Peyer's patch (tissue), 4 donors: ENCODE data around the gene NTN4. TPM values are rescaled to one million over a fixed set of nuclear protein-coding genes. Genes with fewer than 3 reads are reported as not detected.
"Not testable (repeated sequence)": the region's sequence is repeated elsewhere in the genome, so short reads cannot be mapped to it uniquely, and the experiment has no call there.

Experiments used
- DNase-seq, 3 donors: peaks; one replicate each; pipeline ENCODE4 v3.0.0-alpha.2; 2017 to 2019
- H3K27ac ChIP-seq, 4 donors: fragments of 200-600 bp; sonication (generic); one replicate each; pipeline ENCODE4 v1.5.1; 2016 to 2019
- H3K27me3 ChIP-seq, 2 donors: fragments of 200-600 bp; sonication (generic); one replicate each; pipeline ENCODE4 v1.5.1; 2019
- H3K36me3 ChIP-seq, 3 donors: fragments of 200-600 bp; sonication (generic); one replicate each; pipeline ENCODE4 v1.5.1; 2016 to 2019
- H3K4me1 ChIP-seq, 4 donors: fragments of 200-600 bp; sonication (generic); one replicate each; pipeline ENCODE4 v1.5.1; 2016 to 2019
- H3K4me3 ChIP-seq, 4 donors: fragments of 200-600 bp; sonication (generic); 1 replicate in 3 of 4; 2 replicates in 1 of 4; pipeline ENCODE4 v1.5.1; 2016 to 2019; ENCODE audit warnings: mild to moderate bottlenecking in 1 of 4
- H3K9me3 ChIP-seq, 4 donors: fragments of 200-600 bp; sonication (generic); one replicate each; pipeline ENCODE4 v1.5.1; 2016 to 2019; ENCODE audit warnings: mild to moderate bottlenecking in 1 of 4
- POLR2A ChIP-seq, 2 donors: fragments of 450-650 bp; IDR thresholded peaks; one replicate each; pipeline ENCODE4 v1.5.1; 2017; ENCODE audit warnings: antibody characterized with exemption in 2 of 2, mild to moderate bottlenecking in 2 of 2, moderate library complexity in 2 of 2
- total RNA-seq, 4 donors: library from RNA; depleted of rRNA; stranded (reverse); fragments of >200 nt; gene quantifications; one replicate each; pipeline ENCODE4 v1.1.0, GENCODE V29; 2016
- TF ChIP-seq, protein P1 (sequence below), 6 experiments: fragments of 450-650 bp in 4 of 6; fragments of 200-600 bp in 2 of 6; sonication (generic) in 1 of 6; IDR thresholded peaks; one replicate each; pipeline ENCODE4 v1.5.1; 2017 to 2019; ENCODE audit warnings: antibody characterized with exemption in 6 of 6, mild to moderate bottlenecking in 3 of 6, moderate library complexity in 1 of 6

The NTN4 gene
- total RNA-seq, 4 donors from 2014 or later, result 12.3 to 20.6 (median 16.6) TPM

DNA sequence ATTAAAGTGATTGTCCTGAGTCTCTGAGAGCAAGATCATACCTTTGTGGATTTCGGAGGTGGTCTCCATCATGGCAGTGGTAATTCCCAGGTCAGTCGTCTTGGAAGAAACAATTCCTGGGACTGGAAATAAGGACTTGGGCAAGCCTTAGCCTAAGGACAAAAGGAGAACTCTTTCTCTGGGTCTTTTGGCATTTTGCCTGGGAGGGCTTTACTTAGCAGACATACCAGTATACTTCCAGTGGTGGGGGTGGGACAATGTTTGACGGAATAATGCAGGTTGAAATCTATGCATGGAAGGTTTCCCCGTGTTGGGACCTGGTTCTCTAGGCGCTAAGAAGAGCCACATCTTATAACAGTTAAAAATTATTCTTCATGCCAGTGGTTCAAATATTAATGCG is 168.8 kb downstream of the NTN4 start:
- Histone ChIP-seq H3K9me3 (no peaks in the 10 kb centered on the region), H3K4me3 (no peak overlapping the region), H3K27ac (no peak overlapping the region), H3K36me3 (no peaks in the 10 kb centered on the region), H3K4me1 (no peaks in the 10 kb centered on the region), H3K27me3 (no peaks in the 10 kb centered on the region)
- TF ChIP-seq, protein P1, sequence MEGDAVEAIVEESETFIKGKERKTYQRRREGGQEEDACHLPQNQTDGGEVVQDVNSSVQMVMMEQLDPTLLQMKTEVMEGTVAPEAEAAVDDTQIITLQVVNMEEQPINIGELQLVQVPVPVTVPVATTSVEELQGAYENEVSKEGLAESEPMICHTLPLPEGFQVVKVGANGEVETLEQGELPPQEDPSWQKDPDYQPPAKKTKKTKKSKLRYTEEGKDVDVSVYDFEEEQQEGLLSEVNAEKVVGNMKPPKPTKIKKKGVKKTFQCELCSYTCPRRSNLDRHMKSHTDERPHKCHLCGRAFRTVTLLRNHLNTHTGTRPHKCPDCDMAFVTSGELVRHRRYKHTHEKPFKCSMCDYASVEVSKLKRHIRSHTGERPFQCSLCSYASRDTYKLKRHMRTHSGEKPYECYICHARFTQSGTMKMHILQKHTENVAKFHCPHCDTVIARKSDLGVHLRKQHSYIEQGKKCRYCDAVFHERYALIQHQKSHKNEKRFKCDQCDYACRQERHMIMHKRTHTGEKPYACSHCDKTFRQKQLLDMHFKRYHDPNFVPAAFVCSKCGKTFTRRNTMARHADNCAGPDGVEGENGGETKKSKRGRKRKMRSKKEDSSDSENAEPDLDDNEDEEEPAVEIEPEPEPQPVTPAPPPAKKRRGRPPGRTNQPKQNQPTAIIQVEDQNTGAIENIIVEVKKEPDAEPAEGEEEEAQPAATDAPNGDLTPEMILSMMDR (IDR thresholded peaks at IDR 0.05), result no peak
- no peak for TF ChIP-seq POLR2A (IDR thresholded peaks at IDR 0.05)
- no peak for DNase-seq

DNA sequence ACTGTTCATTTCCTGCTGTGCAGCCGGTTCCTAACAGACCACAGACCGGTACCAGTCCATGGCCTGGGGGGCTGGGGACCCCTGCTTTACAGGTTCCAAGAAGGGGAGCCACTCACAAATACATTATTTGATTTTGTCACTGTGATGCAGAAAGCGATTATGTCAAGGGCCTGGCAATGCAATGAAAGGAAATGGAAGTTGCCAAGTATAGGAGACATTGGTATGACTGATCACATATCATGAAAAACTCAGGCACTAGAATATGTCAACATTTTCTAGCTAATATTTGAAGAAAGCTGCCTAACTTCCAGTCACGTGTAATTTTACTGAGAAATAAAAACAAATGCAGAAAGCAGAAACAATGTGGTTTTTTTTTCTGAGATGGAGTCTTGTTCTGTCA is 170.4 kb downstream of the NTN4 start:
- no peaks in the 10 kb centered on the region for H3K27me3 ChIP-seq
- DNase-seq, result no peak
- no peaks in the 10 kb centered on the region for H3K4me1 ChIP-seq
- no peaks in the 10 kb centered on the region for H3K36me3 ChIP-seq
- no peak overlapping the region for H3K4me3 ChIP-seq
- no peak for TF ChIP-seq POLR2A (IDR thresholded peaks at IDR 0.05)
- H3K27ac ChIP-seq, result no peak overlapping the region
- H3K9me3 ChIP-seq, result no peaks in the 10 kb centered on the region

DNA sequence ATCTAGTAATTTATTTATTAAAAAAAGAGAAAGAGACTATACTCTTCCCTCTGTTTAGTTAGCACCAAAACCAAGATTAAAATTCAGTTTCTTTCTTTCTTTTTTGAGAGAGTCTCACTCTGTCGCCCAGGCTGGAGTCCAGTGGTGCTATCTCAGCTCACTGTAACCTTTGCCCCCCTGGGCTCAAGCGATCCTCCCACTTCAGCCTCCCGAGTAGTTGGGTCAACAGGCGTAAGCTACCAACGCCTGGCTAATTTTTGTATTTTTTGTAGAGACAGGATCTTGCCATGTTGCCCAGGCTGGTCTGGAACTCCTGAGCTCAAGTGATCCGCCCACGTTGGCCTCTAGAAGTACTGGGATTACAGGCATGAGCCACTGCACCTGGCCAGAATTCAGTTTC is 174.1 kb downstream of the NTN4 start:
- H3K4me1 ChIP-seq, H3K27me3 ChIP-seq: not testable (repeated sequence)

DNA sequence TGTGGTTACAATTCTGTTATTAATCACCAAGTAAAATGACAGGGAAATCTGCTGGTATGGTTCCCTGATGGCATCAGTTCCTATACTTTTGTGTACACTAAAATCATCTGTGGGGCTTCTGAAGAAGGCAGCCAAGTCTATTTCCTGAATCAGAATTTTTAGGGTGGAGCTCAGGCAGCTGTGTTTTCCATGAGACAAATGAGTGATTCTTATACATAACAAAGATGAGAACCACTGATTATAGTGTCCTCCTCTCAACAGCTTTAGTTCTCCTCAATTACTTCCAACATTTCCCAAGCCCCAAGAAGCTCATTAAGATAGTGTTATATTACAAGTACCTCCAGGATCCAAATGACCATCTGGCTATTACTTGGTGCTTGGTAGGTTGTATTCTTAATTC is 174.8 kb downstream of the NTN4 start:
- H3K27me3 ChIP-seq, result no peaks in the 10 kb centered on the region
- H3K9me3 ChIP-seq, result no peaks in the 10 kb centered on the region
- H3K27ac ChIP-seq, result no peak overlapping the region
- H3K4me3 ChIP-seq, result no peak overlapping the region
- no peaks in the 10 kb centered on the region for H3K36me3 ChIP-seq
- H3K4me1 ChIP-seq, result no peaks in the 10 kb centered on the region
- TF ChIP-seq POLR2A (IDR thresholded peaks at IDR 0.05), result no peak
- TF ChIP-seq, protein P1 (IDR thresholded peaks at IDR 0.05), result no peak
- DNase-seq, result no peak

More for the DNA sequence above, 174.1 kb downstream of the NTN4 start:
- H3K27ac ChIP-seq, H3K9me3 ChIP-seq, H3K4me3 ChIP-seq, H3K36me3 ChIP-seq, DNase-seq: not testable (repeated sequence)

DNA sequence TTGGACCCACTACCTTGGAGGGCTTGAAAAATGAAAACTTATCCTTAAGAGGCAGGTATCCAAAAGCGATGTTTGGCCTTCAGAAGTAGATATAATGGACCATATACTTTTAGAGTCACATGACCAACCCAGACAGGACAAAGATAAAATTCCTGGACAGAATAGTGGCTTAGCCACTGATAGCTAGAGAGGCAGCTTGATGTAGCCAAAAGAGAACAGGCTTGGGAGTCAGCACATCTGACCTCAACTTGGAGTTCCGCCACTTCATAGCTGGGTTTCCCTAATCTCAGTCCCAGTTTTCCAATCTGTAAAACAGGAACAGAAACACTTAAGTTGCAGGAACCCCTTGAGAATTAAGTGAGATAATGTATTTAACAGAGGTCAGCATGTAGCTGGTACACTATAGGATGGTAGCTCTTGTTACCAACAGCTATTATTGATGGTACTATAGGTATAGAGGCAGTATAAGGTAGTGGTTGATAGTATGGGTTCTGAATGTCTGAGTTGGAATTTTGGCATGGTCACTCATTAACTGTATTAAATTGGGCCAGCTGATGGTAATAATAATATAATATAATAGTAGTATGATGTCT is 176.1 kb downstream of the NTN4 start:
- Histone ChIP-seq H3K27me3 (no peaks in the 10 kb centered on the region), H3K4me1 (no peaks in the 10 kb centered on the region), H3K9me3 (no peaks in the 10 kb centered on the region), H3K36me3 (no peaks in the 10 kb centered on the region), H3K4me3 (no peak overlapping the region), H3K27ac (no peak overlapping the region)
- TF ChIP-seq, protein P1 (IDR thresholded peaks at IDR 0.05), result no peak
- TF ChIP-seq POLR2A (IDR thresholded peaks at IDR 0.05), result no peak
- DNase-seq, result no peak

DNA sequence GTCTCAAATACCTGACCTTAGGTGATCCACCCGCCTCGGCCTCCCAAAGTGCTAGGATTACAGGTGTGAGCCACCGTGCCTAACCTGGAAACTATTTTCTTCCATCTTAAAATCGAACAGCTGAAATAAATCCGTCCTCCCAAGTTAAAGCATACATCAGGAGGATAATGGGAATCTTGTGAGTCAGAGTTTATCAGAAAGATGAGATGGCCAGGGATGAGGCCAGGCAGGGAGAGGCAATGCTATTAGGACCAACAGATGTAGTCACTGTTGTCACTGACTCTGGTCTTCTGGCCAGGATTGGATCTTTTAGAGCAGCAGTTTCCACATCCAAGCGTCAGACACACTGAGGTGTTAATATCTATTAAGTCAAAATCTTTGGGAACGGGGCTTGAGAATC is 177.5 kb downstream of the NTN4 start:
- H3K27ac ChIP-seq, result no peak overlapping the region
- no peaks in the 10 kb centered on the region for H3K9me3 ChIP-seq
- H3K4me1 ChIP-seq, result no peaks in the 10 kb centered on the region
- no peak overlapping the region for H3K4me3 ChIP-seq
- H3K27me3 ChIP-seq, result no peaks in the 10 kb centered on the region
- no peak for TF ChIP-seq POLR2A (IDR thresholded peaks at IDR 0.05)
- TF ChIP-seq, protein P1 (IDR thresholded peaks at IDR 0.05), result no peak
- DNase-seq, result no peak
- H3K36me3 ChIP-seq, result no peaks in the 10 kb centered on the region
